K562 (cell line): ENCODE measurements around the gene C11orf65.

Source experiments
- ELF1 ChIP-seq: fragments of 200-800 bp; sonication (Bioruptor generic); IDR thresholded peaks from 2 replicates; pipeline ENCODE4 v1.6.1; 2016; ENCODE audit warnings: missing genetic modification characterization, missing compliant biosample characterization
- RFX7 ChIP-seq: fragments of 250-450 bp; sonication (Bioruptor Pico); IDR thresholded peaks from 2 replicates; pipeline ENCODE4 v1.5.1; 2021; ENCODE audit warnings: mild to moderate bottlenecking
- SMAD3 ChIP-seq: fragments of 450-650 bp; formaldehyde crosslinking; conservative IDR thresholded peaks from 2 replicates; pipeline ENCODE4 v1.4.0; 2020; ENCODE audit warnings: mild to moderate bottlenecking

- TF ChIP-seq RFX7: no peak
- no peak for TF ChIP-seq ELF1 (tag)
- no peak for TF ChIP-seq SMAD3 (CRISPR knock-in tag)
Observed at GRCh38 chr11:108496643-108497256, 29.4 kb upstream of the C11orf65 start.
